D721Med (cell line): Measurements from ENCODE around the gene SNX10.

Experiments
- DNase-seq: peaks from one replicate; pipeline ENCODE4 v3.0.0; 2011; ENCODE audit warnings: low spot score; ENCODE audit not compliant: insufficient read length
- FAIRE-seq: peaks from 2 replicates; lab custom pipeline; 2011; peaks lifted over from hg19 to GRCh38; lab: Jason Lieb, UNC
- TF ChIP-seq, protein P1 (sequence below): IDR thresholded peaks from 2 replicates; pipeline ENCODE4 v1.5.1; 2012; ENCODE audit warnings: mild to moderate bottlenecking, control low read depth; ENCODE audit not compliant: insufficient read depth; ENCODE audit errors: missing control alignments

SNX10 gene

DNA sequence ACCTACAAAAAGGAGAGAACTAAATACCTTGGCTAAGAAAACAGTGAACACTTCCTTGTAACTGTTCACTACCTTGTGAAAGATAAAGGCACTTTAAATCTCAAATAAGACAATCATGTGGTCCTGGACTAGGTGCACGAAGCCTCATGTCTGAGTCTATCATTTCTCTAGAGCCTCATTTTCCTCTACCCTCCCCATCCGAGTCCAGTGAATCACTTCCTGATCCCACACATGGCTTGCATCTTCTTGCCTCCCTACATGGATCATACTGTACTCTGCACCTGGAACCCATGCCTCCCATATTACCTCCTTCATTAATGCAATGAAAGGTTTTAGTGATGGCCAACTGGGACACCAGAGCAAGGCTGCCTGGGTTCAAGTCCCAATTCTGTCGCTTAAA is 34.5 kb downstream of the SNX10 start:
- TF ChIP-seq, protein P1, sequence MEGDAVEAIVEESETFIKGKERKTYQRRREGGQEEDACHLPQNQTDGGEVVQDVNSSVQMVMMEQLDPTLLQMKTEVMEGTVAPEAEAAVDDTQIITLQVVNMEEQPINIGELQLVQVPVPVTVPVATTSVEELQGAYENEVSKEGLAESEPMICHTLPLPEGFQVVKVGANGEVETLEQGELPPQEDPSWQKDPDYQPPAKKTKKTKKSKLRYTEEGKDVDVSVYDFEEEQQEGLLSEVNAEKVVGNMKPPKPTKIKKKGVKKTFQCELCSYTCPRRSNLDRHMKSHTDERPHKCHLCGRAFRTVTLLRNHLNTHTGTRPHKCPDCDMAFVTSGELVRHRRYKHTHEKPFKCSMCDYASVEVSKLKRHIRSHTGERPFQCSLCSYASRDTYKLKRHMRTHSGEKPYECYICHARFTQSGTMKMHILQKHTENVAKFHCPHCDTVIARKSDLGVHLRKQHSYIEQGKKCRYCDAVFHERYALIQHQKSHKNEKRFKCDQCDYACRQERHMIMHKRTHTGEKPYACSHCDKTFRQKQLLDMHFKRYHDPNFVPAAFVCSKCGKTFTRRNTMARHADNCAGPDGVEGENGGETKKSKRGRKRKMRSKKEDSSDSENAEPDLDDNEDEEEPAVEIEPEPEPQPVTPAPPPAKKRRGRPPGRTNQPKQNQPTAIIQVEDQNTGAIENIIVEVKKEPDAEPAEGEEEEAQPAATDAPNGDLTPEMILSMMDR = no peak
- DNase-seq = no peak
- no peak for FAIRE-seq

GRCh38 chr7:26328498-26329390 is 37.1 kb downstream of the SNX10 start:
- FAIRE-seq (no peak), DNase-seq (no peak)
- TF ChIP-seq, protein P1 = no peak

DNA sequence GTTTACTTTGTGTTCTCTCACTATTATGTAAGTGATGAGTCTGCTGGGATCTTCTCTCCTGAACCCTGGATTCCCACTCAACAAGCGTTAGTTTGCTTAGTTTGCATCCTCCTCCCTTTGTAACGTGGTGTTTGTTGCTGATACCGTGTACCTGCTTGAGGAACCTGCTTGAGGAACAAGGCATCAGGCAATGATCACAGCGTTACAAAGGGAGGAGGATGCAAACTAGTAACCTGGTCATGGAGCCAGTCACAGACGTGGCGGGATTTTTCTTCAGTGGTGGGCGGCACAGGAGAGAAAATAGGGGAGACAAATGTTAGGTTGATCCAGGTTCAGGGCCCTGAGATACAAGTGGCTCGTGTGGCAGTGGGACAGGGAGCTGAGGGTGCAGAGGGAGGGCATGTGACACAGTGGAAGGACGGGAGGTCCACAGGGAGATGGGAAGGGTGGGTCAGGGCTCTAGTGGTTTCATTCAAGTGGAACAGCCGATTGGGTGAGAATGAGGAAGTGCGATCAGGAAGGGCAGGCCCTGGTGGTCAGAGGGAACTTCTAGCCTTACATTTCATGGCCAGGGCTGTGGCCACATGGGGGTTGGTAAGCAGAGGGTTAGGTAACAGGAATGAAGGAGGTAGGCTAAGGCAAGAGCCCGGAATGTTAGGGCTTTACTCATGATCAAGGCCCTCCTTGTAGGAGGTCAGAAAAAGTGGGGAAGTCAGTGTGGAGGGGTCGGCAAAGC is 38.0 kb downstream of the SNX10 start:
- no peak for FAIRE-seq
- TF ChIP-seq, protein P1 = no peak
- no peak for DNase-seq

- TF ChIP-seq, protein P1 = no peak
- DNase-seq = no peak
- no peak for FAIRE-seq
Observed at GRCh38 chr7:26331113-26331512, 39.5 kb downstream of the SNX10 start.

- DNase-seq (no peak), FAIRE-seq (no peak)
- TF ChIP-seq, protein P1 = no peak
Observed at GRCh38 chr7:26331789-26332188, 40.1 kb downstream of the SNX10 start.

- TF ChIP-seq, protein P1 = no peak
- FAIRE-seq = no peak
- DNase-seq = no peak
Observed at GRCh38 chr7:26332698-26333097, 41.0 kb downstream of the SNX10 start.
